A549 treated with CpdA at 1 μM for 4 hours (cell line): ENCODE data around the gene KIF13A. TPM values are rescaled to one million over a fixed set of nuclear protein-coding genes. Genes with fewer than 3 reads are reported as not detected.

Source experiments
- total RNA-seq: library from RNA; stranded (reverse); fragments of 200-300 nt; extraction: Qiagen RNA extraction; gene quantifications from 5 replicates; pipeline ENCODE4 v1.2.3, GENCODE V29; 2022; ENCODE audit warnings: low read depth

KIF13A gene
- 20.1 to 25.2 TPM (median 22.7 TPM) in 5 replicates for total RNA-seq

GRCh38 chr6:17987447-17987696 lies at the start of gene KIF13A:
Gene KIF13A, minus strand, starts transcription at chr6:17987635. Its CDS starts 172 bp downstream, at chr6:17987463.

Other genes starting within 250 kb of the KIF13A start
- gene NHLRC1, start 135.0 kb upstream of the KIF13A start, total RNA-seq = 1.5 to 2.2 TPM (median 1.8 TPM) in 5 replicates
- 5.8 to 7.1 TPM (median 6.3 TPM) in 5 replicates for gene TPMT, start 167.4 kb upstream of the KIF13A start, total RNA-seq
- 7.6 to 8.7 TPM (median 8.3 TPM) in 5 replicates for gene KDM1B, start 167.8 kb upstream of the KIF13A start, total RNA-seq